ENCODE measurements around the gene CATSPER3. TPM values are rescaled to one million over a fixed set of nuclear protein-coding genes. Genes with fewer than 3 reads are reported as not detected.

Gene CATSPER3
- total RNA-seq, 1 experiment from 2014 or later, result 0.50 TPM

DNA sequence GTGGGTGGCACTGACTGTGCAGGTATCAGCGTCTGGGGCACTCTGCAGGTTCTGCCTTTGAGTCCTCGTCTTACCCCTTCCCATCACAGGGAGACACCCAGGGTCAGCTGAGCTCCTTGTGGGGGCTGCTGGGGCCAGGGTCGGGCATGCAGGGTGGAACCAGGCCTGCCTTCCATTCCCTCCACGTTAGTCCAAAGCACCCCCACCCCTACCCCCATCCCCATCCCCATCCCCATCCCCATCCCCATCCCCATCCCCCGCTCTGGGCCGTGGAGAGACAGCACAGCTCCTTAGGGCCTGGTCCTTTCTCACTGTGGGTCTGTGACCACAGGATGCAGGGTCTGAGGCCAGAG is 67.9 kb downstream of the CATSPER3 start:
- no peak for TF ChIP-seq CTCF (conservative IDR thresholded peaks at IDR 0.05)
- Histone ChIP-seq H4K20me1 (ENCODE audit: control insufficient read depth, insufficient read depth, insufficient read length) (no peaks in the 10 kb centered on the region), H3K9me3 (ENCODE audit: control insufficient read depth, low read depth, low read length) (no peaks in the 10 kb centered on the region)

More for the DNA sequence above, 67.9 kb downstream of the CATSPER3 start:
- Histone ChIP-seq H3K14ac (ENCODE audit: insufficient read depth, low read length) (no peak overlapping the region), H3K27me3 (ENCODE audit: insufficient read depth, low read length) (peaks cover 91% of the 10 kb centered on the region), H3K23me2 (ENCODE audit: insufficient read length, low read depth, low read length, poor library complexity, severe bottlenecking) (peaks cover 7% of the 10 kb centered on the region), H3K18ac (ENCODE audit: insufficient read length, low read depth, low read length) (no peak overlapping the region), H3K56ac (ENCODE audit: insufficient read length, low read depth, low read length) (no peak overlapping the region), H2BK15ac (ENCODE audit: low read depth, low read length) (no peak overlapping the region), H2BK12ac (ENCODE audit: insufficient read length, low read depth, low read length) (no peak overlapping the region), H3T11ph (ENCODE audit: low read length) (no peak overlapping the region), H4K91ac (ENCODE audit: insufficient read length, low read depth, low read length) (no peak overlapping the region), H4K5ac (ENCODE audit: insufficient read length, low read depth, low read length) (no peak overlapping the region), H3K4me2 (ENCODE audit: insufficient read depth, insufficient read length, low read length) (no peak overlapping the region), H2BK120ac (ENCODE audit: low read depth, low read length, poor library complexity, severe bottlenecking) (no peak overlapping the region), H4K8ac (replicated peaks; ENCODE audit: insufficient read length, low read depth, low read length) (no peak overlapping the region), H3K23ac (ENCODE audit: insufficient read length, low read depth, low read length) (no peak overlapping the region), H3K79me1 (ENCODE audit: insufficient read depth, low read depth, low read length, poor library complexity, severe bottlenecking) (no peaks in the 10 kb centered on the region), H3K79me2 (ENCODE audit: insufficient read depth, low read length) (no peaks in the 10 kb centered on the region), H3K9ac (ENCODE audit: extremely low read depth, insufficient read length, low read length) (no peak overlapping the region), H2AFZ (ENCODE audit: low read length) (no peak overlapping the region), H3K4ac (ENCODE audit: low read depth, low read length) (no peak overlapping the region), H3K27ac (ENCODE audit: insufficient read length, low read depth, low read length) (no peak overlapping the region), H2BK5ac (ENCODE audit: insufficient read length, low read length) (no peak overlapping the region), H2AK5ac (ENCODE audit: insufficient read length, low read length) (no peak overlapping the region), H3K4me1 (ENCODE audit: insufficient read depth, low read length) (no peaks in the 10 kb centered on the region), H2BK20ac (ENCODE audit: low read depth, low read length, poor library complexity, severe bottlenecking) (no peak overlapping the region)
- Mint-ChIP-seq H3K27me3 (ENCODE audit: low read depth) (peaks cover 92% of the 10 kb centered on the region), H3K27ac (no peak overlapping the region), H3K4me3 (no peak overlapping the region), H3K9me3 (peaks cover 0 to 4% of the 10 kb centered on the region in 2 experiments; a peak in 2 of 5 replicates), H3K36me3 (ENCODE audit: insufficient read depth in 1 of 3, low read depth in 3 of 3) (no peaks in the 10 kb centered on the region; a peak in 1 of 7 replicates), H3K4me1 (peaks cover 15 to 29% of the 10 kb centered on the region in 2 experiments)
- WGBS (ENCODE audit: extremely low coverage, insufficient read length, low lambda C conversion rate), result no CpG with 5 or more reads among the region's 6 CpGs
- DNase-seq, result no peak

Data from H9 (cell line).